ENCODE data around the gene TGFBI.

TGFBI gene

GRCh38 chr5:136021016-136021405 is 7.8 kb upstream of the TGFBI start:
- Histone ChIP-seq H3K9me3 (replicated peaks in 1 of 2; ENCODE audit: control insufficient read depth in 2 of 2, insufficient read depth in 1 of 2, low read depth in 1 of 2, low read length in 2 of 2) (no peaks in the 10 kb centered on the region), H3K27ac (replicated peaks; ENCODE audit: low read length) (no peak overlapping the region), H3K27me3 (ENCODE audit: control insufficient read depth in 3 of 3, insufficient read depth in 3 of 3, low read depth in 1 of 3, low read length in 3 of 3) (peaks cover 0 to 24% (median 0%) of the 10 kb centered on the region in 3 experiments), H3K79me1 (ENCODE audit: low read depth, low read length) (no peaks in the 10 kb centered on the region), H2AFZ (ENCODE audit: low read length) (no peak overlapping the region), H3K36me3 (replicated peaks in 1 of 2; ENCODE audit: control insufficient read depth in 2 of 2, insufficient read depth in 2 of 2, low read length in 2 of 2) (no peaks in the 10 kb centered on the region), H3K9ac (ENCODE audit: low read depth, low read length, poor library complexity) (no peak overlapping the region), H3K4ac (ENCODE audit: low read length) (no peak overlapping the region), H2BK12ac (ENCODE audit: low read length) (no peak overlapping the region), H2AK5ac (ENCODE audit: low read depth, low read length) (no peak overlapping the region), H4K8ac (ENCODE audit: low read depth, low read length) (no peak overlapping the region), H4K91ac (ENCODE audit: low read depth, low read length, poor library complexity) (no peak overlapping the region), H2BK5ac (ENCODE audit: low read length) (no peak overlapping the region), H3K23ac (ENCODE audit: low read depth, low read length, poor library complexity) (no peak overlapping the region), H3K4me3 (ENCODE audit: low read length in 2 of 2) (no peak overlapping the region), H3K4me1 (ENCODE audit: control insufficient read depth in 2 of 2, insufficient read depth in 1 of 2, low read depth in 1 of 2, low read length in 2 of 2) (no peaks in the 10 kb centered on the region), H2BK15ac (ENCODE audit: low read length) (no peak overlapping the region), H3K4me2 (ENCODE audit: insufficient read depth, low read length, poor library complexity, severe bottlenecking) (no peak overlapping the region), H3K18ac (ENCODE audit: low read length) (no peak overlapping the region), H2BK120ac (ENCODE audit: low read depth, low read length) (no peak overlapping the region), H3K14ac (ENCODE audit: low read length) (no peak overlapping the region)
- WGBS, 2 donors (ENCODE audit: extremely low coverage in 2 of 2, insufficient read length in 2 of 2, insufficient replicate concordance in 1 of 2): no CpG with 5 or more reads among the region's 4 CpGs
- DNase-seq (ENCODE audit: low spot score): no peak

GRCh38 chr5:136022965-136023364 is 5.8 kb upstream of the TGFBI start:
- H2BK15ac ChIP-seq (ENCODE audit: low read length): no peak overlapping the region
- H2BK5ac ChIP-seq (ENCODE audit: low read length): no peak overlapping the region
- no peaks in the 10 kb centered on the region for H3K4me1 ChIP-seq (ENCODE audit: control insufficient read depth in 2 of 2, insufficient read depth in 1 of 2, low read depth in 1 of 2, low read length in 2 of 2)
- H3K79me1 ChIP-seq (ENCODE audit: low read depth, low read length): no peaks in the 10 kb centered on the region
- WGBS, 2 donors (ENCODE audit: extremely low coverage in 2 of 2, insufficient read length in 2 of 2, insufficient replicate concordance in 1 of 2): no CpG with 5 or more reads among the region's 7 CpGs
- no peaks in the 10 kb centered on the region for H3K36me3 ChIP-seq (replicated peaks in 1 of 2; ENCODE audit: control insufficient read depth in 2 of 2, insufficient read depth in 2 of 2, low read length in 2 of 2)
- H3K23ac ChIP-seq (ENCODE audit: low read depth, low read length, poor library complexity): no peak overlapping the region
- H3K4me2 ChIP-seq (ENCODE audit: insufficient read depth, low read length, poor library complexity, severe bottlenecking): no peak overlapping the region
- H3K27me3 ChIP-seq (ENCODE audit: control insufficient read depth in 3 of 3, insufficient read depth in 3 of 3, low read depth in 1 of 3, low read length in 3 of 3): peaks cover 0 to 43% (median 0%) of the 10 kb centered on the region in 3 experiments
- H2BK12ac ChIP-seq (ENCODE audit: low read length): no peak overlapping the region
- H3K27ac ChIP-seq (replicated peaks; ENCODE audit: low read length): no peak overlapping the region
- H3K9ac ChIP-seq (ENCODE audit: low read depth, low read length, poor library complexity): no peak overlapping the region
- no peak overlapping the region for H4K91ac ChIP-seq (ENCODE audit: low read depth, low read length, poor library complexity)
- H2BK120ac ChIP-seq (ENCODE audit: low read depth, low read length): no peak overlapping the region
- no peaks in the 10 kb centered on the region for H3K9me3 ChIP-seq (replicated peaks in 1 of 2; ENCODE audit: control insufficient read depth in 2 of 2, insufficient read depth in 1 of 2, low read depth in 1 of 2, low read length in 2 of 2)
- no peak overlapping the region for H3K4ac ChIP-seq (ENCODE audit: low read length)
- DNase-seq (ENCODE audit: low spot score): no peak
- no peak overlapping the region for H4K8ac ChIP-seq (ENCODE audit: low read depth, low read length)
- H2AFZ ChIP-seq (ENCODE audit: low read length): no peak overlapping the region
- H3K14ac ChIP-seq (ENCODE audit: low read length): no peak overlapping the region
- no peak overlapping the region for H2AK5ac ChIP-seq (ENCODE audit: low read depth, low read length)
- H3K18ac ChIP-seq (ENCODE audit: low read length): no peak overlapping the region
- no peak overlapping the region for H3K4me3 ChIP-seq (ENCODE audit: low read length in 2 of 2)

GRCh38 chr5:136023958-136024541 is 4.7 kb upstream of the TGFBI start:
- Histone ChIP-seq H4K91ac (ENCODE audit: low read depth, low read length, poor library complexity) (no peak overlapping the region), H3K4ac (ENCODE audit: low read length) (no peak overlapping the region), H2BK15ac (ENCODE audit: low read length) (no peak overlapping the region), H3K4me1 (ENCODE audit: control insufficient read depth in 2 of 2, insufficient read depth in 1 of 2, low read depth in 1 of 2, low read length in 2 of 2) (peaks cover 0 to 3% of the 10 kb centered on the region in 2 donors), H3K9ac (ENCODE audit: low read depth, low read length, poor library complexity) (no peak overlapping the region), H3K4me2 (ENCODE audit: insufficient read depth, low read length, poor library complexity, severe bottlenecking) (no peak overlapping the region), H3K18ac (ENCODE audit: low read length) (no peak overlapping the region), H3K27me3 (ENCODE audit: control insufficient read depth in 3 of 3, insufficient read depth in 3 of 3, low read depth in 1 of 3, low read length in 3 of 3) (peaks cover 0 to 54% (median 8%) of the 10 kb centered on the region in 3 experiments), H3K27ac (replicated peaks; ENCODE audit: low read length) (no peak overlapping the region), H4K8ac (ENCODE audit: low read depth, low read length) (no peak overlapping the region), H2AFZ (ENCODE audit: low read length) (no peak overlapping the region), H3K4me3 (ENCODE audit: low read length in 2 of 2) (no peak overlapping the region), H3K36me3 (replicated peaks in 1 of 2; ENCODE audit: control insufficient read depth in 2 of 2, insufficient read depth in 2 of 2, low read length in 2 of 2) (no peaks in the 10 kb centered on the region), H2AK5ac (ENCODE audit: low read depth, low read length) (no peak overlapping the region), H3K23ac (ENCODE audit: low read depth, low read length, poor library complexity) (no peak overlapping the region), H2BK12ac (ENCODE audit: low read length) (no peak overlapping the region), H2BK5ac (ENCODE audit: low read length) (no peak overlapping the region), H3K14ac (ENCODE audit: low read length) (no peak overlapping the region), H2BK120ac (ENCODE audit: low read depth, low read length) (no peak overlapping the region), H3K79me1 (ENCODE audit: low read depth, low read length) (no peaks in the 10 kb centered on the region), H3K9me3 (replicated peaks in 1 of 2; ENCODE audit: control insufficient read depth in 2 of 2, insufficient read depth in 1 of 2, low read depth in 1 of 2, low read length in 2 of 2) (no peaks in the 10 kb centered on the region)
- DNase-seq (ENCODE audit: low spot score): no peak
- no CpG with 5 or more reads among the region's 9 CpGs for WGBS, 2 donors (ENCODE audit: extremely low coverage in 2 of 2, insufficient read length in 2 of 2, insufficient replicate concordance in 1 of 2)

GRCh38 chr5:136025900-136026299 is 2.9 kb upstream of the TGFBI start:
- no peak overlapping the region for H3K4ac ChIP-seq (ENCODE audit: low read length)
- no peaks in the 10 kb centered on the region for H3K9me3 ChIP-seq (replicated peaks in 1 of 2; ENCODE audit: control insufficient read depth in 2 of 2, insufficient read depth in 1 of 2, low read depth in 1 of 2, low read length in 2 of 2)
- H3K4me2 ChIP-seq (ENCODE audit: insufficient read depth, low read length, poor library complexity, severe bottlenecking): no peak overlapping the region
- no CpG with 5 or more reads among the region's 2 CpGs for WGBS, 2 donors (ENCODE audit: extremely low coverage in 2 of 2, insufficient read length in 2 of 2, insufficient replicate concordance in 1 of 2)
- H3K79me1 ChIP-seq (ENCODE audit: low read depth, low read length): no peaks in the 10 kb centered on the region
- no peak overlapping the region for H3K14ac ChIP-seq (ENCODE audit: low read length)
- no peak overlapping the region for H2BK15ac ChIP-seq (ENCODE audit: low read length)
- H3K9ac ChIP-seq (ENCODE audit: low read depth, low read length, poor library complexity): no peak overlapping the region
- H4K91ac ChIP-seq (ENCODE audit: low read depth, low read length, poor library complexity): no peak overlapping the region
- H3K36me3 ChIP-seq (replicated peaks in 1 of 2; ENCODE audit: control insufficient read depth in 2 of 2, insufficient read depth in 2 of 2, low read length in 2 of 2): no peaks in the 10 kb centered on the region
- no peak overlapping the region for H2BK12ac ChIP-seq (ENCODE audit: low read length)
- H3K18ac ChIP-seq (ENCODE audit: low read length): no peak overlapping the region
- DNase-seq (ENCODE audit: low spot score): no peak
- H2BK5ac ChIP-seq (ENCODE audit: low read length): no peak overlapping the region
- H4K8ac ChIP-seq (ENCODE audit: low read depth, low read length): no peak overlapping the region
- H3K4me1 ChIP-seq (ENCODE audit: control insufficient read depth in 2 of 2, insufficient read depth in 1 of 2, low read depth in 1 of 2, low read length in 2 of 2): peaks cover 0 to 5% of the 10 kb centered on the region in 2 donors
- no peak overlapping the region for H2BK120ac ChIP-seq (ENCODE audit: low read depth, low read length)
- H2AK5ac ChIP-seq (ENCODE audit: low read depth, low read length): no peak overlapping the region
- H3K23ac ChIP-seq (ENCODE audit: low read depth, low read length, poor library complexity): no peak overlapping the region
- no peak overlapping the region for H3K27ac ChIP-seq (replicated peaks; ENCODE audit: low read length)
- H3K4me3 ChIP-seq (ENCODE audit: low read length in 2 of 2): no peak overlapping the region
- no peak overlapping the region for H2AFZ ChIP-seq (ENCODE audit: low read length)
- H3K27me3 ChIP-seq (ENCODE audit: control insufficient read depth in 3 of 3, insufficient read depth in 3 of 3, low read depth in 1 of 3, low read length in 3 of 3): peaks cover 0 to 72% (median 17%) of the 10 kb centered on the region in 3 experiments
